Measurements from ENCODE around the gene MRPL22.

The MRPL22 gene

DNA sequence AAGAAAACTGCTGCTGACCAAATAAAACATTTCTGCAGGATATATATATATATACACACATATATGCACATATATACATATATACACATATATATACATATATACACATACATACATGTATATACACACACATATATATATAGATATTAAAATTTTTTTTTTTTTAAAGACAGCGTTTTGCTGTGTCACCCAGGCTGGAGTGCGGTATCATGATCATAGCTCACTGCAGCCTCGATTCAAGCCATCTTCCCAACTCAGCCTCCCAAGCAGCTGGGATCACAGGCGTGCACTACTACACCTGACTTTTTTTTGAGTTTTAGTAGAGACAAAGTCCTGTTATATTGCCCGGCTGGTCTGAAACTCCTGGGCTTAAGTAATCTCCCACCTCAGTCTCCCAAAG is 2.7 kb downstream of the MRPL22 start:
- H3K27ac ChIP-seq = no peak overlapping the region

DNA sequence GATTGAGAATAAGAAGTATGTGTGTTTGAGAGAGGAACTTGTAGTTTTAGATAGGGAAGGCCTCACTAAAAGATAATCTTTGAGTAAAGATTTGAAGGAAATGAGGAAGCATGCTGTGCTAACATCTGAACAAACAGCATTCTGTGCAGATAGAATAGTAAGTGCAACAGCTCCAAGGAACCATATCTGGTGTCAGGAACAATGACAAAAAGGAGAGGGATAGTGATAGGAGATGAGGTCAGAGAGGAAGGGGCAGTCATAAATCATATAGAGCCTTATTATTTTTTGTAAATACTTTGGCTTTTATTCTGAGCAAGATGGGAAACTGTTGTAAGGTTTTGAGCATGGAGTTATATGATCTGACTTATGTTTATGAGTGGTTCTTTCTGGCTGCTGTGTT is 3.8 kb downstream of the MRPL22 start:
- no peak overlapping the region for H3K27ac ChIP-seq
- no peak for TF ChIP-seq ZFX (IDR thresholded peaks at IDR 0.05)
- TF ChIP-seq, protein P1, sequence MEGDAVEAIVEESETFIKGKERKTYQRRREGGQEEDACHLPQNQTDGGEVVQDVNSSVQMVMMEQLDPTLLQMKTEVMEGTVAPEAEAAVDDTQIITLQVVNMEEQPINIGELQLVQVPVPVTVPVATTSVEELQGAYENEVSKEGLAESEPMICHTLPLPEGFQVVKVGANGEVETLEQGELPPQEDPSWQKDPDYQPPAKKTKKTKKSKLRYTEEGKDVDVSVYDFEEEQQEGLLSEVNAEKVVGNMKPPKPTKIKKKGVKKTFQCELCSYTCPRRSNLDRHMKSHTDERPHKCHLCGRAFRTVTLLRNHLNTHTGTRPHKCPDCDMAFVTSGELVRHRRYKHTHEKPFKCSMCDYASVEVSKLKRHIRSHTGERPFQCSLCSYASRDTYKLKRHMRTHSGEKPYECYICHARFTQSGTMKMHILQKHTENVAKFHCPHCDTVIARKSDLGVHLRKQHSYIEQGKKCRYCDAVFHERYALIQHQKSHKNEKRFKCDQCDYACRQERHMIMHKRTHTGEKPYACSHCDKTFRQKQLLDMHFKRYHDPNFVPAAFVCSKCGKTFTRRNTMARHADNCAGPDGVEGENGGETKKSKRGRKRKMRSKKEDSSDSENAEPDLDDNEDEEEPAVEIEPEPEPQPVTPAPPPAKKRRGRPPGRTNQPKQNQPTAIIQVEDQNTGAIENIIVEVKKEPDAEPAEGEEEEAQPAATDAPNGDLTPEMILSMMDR (conservative IDR thresholded peaks at IDR 0.05) = no peak

More for the DNA sequence above, 2.7 kb downstream of the MRPL22 start:
- TF ChIP-seq, protein P1 (conservative IDR thresholded peaks at IDR 0.05) = no peak
- no peak for TF ChIP-seq ZFX (IDR thresholded peaks at IDR 0.05)

DNA sequence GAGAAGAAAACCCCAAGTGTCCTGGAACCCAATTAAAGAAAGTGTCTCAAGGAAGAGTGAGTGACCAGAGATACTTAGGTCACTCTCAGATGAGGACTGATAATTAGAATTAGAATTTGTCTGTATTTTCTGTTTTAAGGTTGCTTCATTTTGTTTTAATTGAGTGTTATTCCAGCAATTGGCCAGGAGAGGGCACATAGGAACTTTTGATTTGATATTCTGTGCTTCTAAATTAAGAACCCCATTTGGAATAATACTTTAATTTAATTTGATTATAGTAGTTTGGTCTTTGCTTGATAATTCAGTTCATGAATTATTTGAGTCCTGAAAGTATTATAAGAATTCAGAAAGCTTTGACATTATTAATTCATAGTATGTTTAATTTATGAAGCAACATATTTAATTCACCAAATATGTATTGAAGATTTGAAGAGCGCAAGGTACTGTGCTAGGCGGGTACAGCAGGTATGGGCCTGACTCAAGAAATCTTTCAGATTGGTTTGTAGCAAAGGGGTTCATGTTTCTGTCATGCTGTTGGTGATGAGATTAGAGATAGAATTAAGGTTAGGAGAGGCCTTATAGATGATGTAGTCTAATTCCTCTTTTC is 4.9 kb downstream of the MRPL22 start:
- H3K27ac ChIP-seq = no peak overlapping the region
- no peak for TF ChIP-seq ZFX (IDR thresholded peaks at IDR 0.05)
- TF ChIP-seq, protein P1 (conservative IDR thresholded peaks at IDR 0.05) = peak; percentile 82

DNA sequence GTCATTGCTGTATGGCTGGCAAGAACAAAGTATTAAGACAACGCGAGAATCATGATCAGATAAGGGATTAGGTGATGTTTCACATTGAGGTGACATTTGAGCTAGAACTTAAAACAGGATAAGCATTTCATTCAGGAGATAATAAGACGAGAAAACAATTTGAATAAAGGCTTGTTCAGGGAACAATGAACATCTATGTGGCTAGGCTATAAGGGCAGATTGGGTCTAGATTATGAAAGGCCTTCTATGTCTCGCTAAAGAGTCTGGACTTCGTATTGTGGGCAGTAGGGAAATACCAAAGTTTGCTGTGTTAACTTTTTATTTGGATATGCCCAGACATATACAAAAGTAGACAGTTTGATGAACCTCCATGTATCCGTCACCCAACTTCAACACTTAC is 6.9 kb downstream of the MRPL22 start:
- H3K27ac ChIP-seq = no peak overlapping the region
- TF ChIP-seq ZFX (IDR thresholded peaks at IDR 0.05) = no peak
- TF ChIP-seq, protein P1 (conservative IDR thresholded peaks at IDR 0.05) = no peak

DNA sequence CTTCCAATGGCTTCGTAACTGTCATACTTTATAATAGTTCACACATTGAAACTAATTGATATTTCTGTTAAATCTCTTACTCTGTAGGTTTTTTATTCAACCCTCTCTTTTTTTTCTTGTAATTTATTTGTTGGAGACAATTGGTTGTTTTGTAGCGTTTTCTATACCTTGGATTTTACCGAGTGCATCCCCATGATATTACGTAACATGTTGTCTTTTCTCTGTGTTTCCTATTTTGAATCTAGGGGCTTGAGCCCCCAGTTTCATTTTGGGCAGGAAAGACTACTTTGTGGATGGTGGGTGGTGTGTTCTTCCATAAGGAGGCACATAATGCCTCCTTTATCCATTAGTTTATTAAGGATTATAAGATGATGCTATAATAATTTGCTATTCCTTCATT is 7.4 kb downstream of the MRPL22 start:
- TF ChIP-seq ZFX (IDR thresholded peaks at IDR 0.05) = no peak
- TF ChIP-seq, protein P1 (conservative IDR thresholded peaks at IDR 0.05) = no peak
- no peak overlapping the region for H3K27ac ChIP-seq

DNA sequence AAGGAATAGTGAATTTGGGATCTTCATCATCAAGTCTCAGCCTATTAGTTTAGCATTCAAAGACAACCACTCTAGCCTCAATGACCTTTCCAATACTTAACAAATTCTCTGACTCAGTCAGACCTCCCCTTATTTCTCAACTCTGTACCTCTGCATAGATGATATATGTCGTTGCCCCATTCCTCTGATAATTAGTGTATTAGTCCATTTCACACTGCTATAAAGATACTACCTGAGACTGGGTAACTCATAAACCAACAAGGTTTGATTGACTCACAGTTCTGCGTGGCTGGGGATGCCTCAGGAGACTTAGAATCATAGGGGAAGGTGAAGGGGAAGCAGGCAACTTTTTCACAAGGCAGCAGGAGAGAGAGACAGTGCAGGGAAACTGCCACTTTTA is 8.9 kb downstream of the MRPL22 start:
- TF ChIP-seq, protein P1 (conservative IDR thresholded peaks at IDR 0.05) = no peak
- TF ChIP-seq ZFX (IDR thresholded peaks at IDR 0.05) = no peak
- no peak overlapping the region for H3K27ac ChIP-seq

DNA sequence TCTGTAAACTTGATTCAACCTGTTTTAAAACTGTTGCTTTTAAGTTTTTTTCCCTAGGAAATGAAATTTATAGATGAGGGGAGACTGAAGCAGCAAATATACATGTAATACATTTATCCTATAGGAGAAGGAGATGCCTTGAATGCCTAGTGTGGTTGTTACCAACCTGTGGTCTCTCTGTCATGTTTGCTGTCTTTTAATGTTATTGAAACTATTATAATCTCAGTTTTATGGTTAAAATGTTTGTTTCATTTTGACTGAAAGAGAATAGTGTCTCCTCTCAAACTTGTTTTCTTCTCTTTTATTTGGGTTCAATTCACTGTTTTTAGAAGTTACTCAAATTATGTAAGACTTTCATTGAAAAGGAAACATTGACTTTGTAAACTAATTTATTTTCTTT is 15.8 kb downstream of the MRPL22 start:
- H3K27ac ChIP-seq = no peak overlapping the region
- TF ChIP-seq ZFX (IDR thresholded peaks at IDR 0.05) = no peak
- TF ChIP-seq, protein P1 (conservative IDR thresholded peaks at IDR 0.05) = no peak

All from C4-2B (cell line).